Measurements from ENCODE around the gene ZNF488. TPM values are rescaled to one million over a fixed set of nuclear protein-coding genes. Genes with fewer than 3 reads are reported as not detected.

ZNF488 gene
- total RNA-seq, 2 experiments from 2014 or later = not detected

GRCh38 chr10:47362199-47362598 lies 21.9 kb downstream of the ZNF488 start:
- Mint-ChIP-seq H3K9me3 (no peaks in the 10 kb centered on the region), H3K36me3 (no peaks in the 10 kb centered on the region), H3K4me1 (no peaks in the 10 kb centered on the region), H3K27ac (no peak overlapping the region), H3K4me3 (no peak overlapping the region), H3K27me3 (peaks cover 4% of the 10 kb centered on the region)
- DNase-seq = no peak
- POLR2A ChIA-PET = no interaction called here
- no peak for ATAC-seq (ENCODE audit: low read depth)

DNA sequence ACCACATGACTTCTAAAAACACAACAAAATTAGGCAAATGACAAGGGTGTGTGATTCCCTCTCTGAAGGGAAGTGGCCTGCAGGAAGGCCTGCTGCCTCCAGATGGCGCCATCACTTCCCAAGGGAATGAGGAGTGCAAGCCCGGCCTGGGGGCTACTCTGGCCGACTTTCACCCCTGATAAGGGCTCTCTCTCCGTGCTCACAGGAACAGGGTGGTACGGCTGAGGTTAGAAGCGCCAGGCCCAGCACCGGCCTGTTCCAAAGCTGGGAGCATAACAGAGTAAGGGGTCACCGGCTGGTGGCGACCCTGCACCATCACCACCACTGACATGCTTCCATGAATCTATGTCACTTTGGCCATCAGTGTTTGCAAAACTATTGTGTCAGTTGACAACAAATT lies 22.8 kb downstream of the ZNF488 start:
- no peak for DNase-seq
- Mint-ChIP-seq H3K4me1 (no peaks in the 10 kb centered on the region), H3K36me3 (no peaks in the 10 kb centered on the region), H3K4me3 (no peak overlapping the region), H3K27me3 (peaks cover 4% of the 10 kb centered on the region), H3K9me3 (no peaks in the 10 kb centered on the region), H3K27ac (no peak overlapping the region)
- no peak for ATAC-seq (ENCODE audit: low read depth)
- POLR2A ChIA-PET = no interaction called here

GRCh38 chr10:47360419-47361040 lies 23.6 kb downstream of the ZNF488 start:
- DNase-seq (no peak), ATAC-seq (ENCODE audit: low read depth) (no peak)
- Mint-ChIP-seq H3K27me3 (peaks cover 4% of the 10 kb centered on the region), H3K4me1 (no peaks in the 10 kb centered on the region), H3K27ac (no peak overlapping the region), H3K9me3 (no peaks in the 10 kb centered on the region), H3K4me3 (no peak overlapping the region), H3K36me3 (no peaks in the 10 kb centered on the region)
- POLR2A ChIA-PET = no interaction called here

- no peak overlapping the region for H3K4me3 Mint-ChIP-seq
- no peak overlapping the region for H3K27ac Mint-ChIP-seq
- POLR2A ChIA-PET = no interaction called here
- H3K4me1 Mint-ChIP-seq = no peaks in the 10 kb centered on the region
- H3K27me3 Mint-ChIP-seq = peaks cover 2% of the 10 kb centered on the region
- H3K36me3 Mint-ChIP-seq = no peaks in the 10 kb centered on the region
- DNase-seq (no peak), ATAC-seq (ENCODE audit: low read depth) (no peak)
- no peaks in the 10 kb centered on the region for H3K9me3 Mint-ChIP-seq
Measured at GRCh38 chr10:47359626-47360418, 24.3 kb downstream of the ZNF488 start.

- no peak overlapping the region for H3K27ac Mint-ChIP-seq
- no peak for ATAC-seq (ENCODE audit: low read depth)
- no peaks in the 10 kb centered on the region for H3K36me3 Mint-ChIP-seq
- H3K4me1 Mint-ChIP-seq = no peaks in the 10 kb centered on the region
- no peak overlapping the region for H3K4me3 Mint-ChIP-seq
- peaks cover 2% of the 10 kb centered on the region for H3K27me3 Mint-ChIP-seq
- POLR2A ChIA-PET = no interaction called here
- H3K9me3 Mint-ChIP-seq = no peaks in the 10 kb centered on the region
- no peak for DNase-seq
Measured at GRCh38 chr10:47359101-47359500, 25.0 kb downstream of the ZNF488 start.

GRCh38 chr10:47358457-47358856 lies 25.6 kb downstream of the ZNF488 start:
- Mint-ChIP-seq H3K36me3 (no peaks in the 10 kb centered on the region), H3K27ac (no peak overlapping the region), H3K9me3 (no peaks in the 10 kb centered on the region), H3K4me3 (no peak overlapping the region), H3K4me1 (no peaks in the 10 kb centered on the region), H3K27me3 (peaks cover 2% of the 10 kb centered on the region)
- ATAC-seq (ENCODE audit: low read depth) (no peak), DNase-seq (no peak)
- POLR2A ChIA-PET = no interaction called here

- peaks cover 2% of the 10 kb centered on the region for H3K27me3 Mint-ChIP-seq
- no peak for DNase-seq
- no peaks in the 10 kb centered on the region for H3K36me3 Mint-ChIP-seq
- no peak overlapping the region for H3K4me3 Mint-ChIP-seq
- ATAC-seq (ENCODE audit: low read depth) = no peak
- POLR2A ChIA-PET = no interaction called here
- H3K27ac Mint-ChIP-seq = no peak overlapping the region
- no peaks in the 10 kb centered on the region for H3K9me3 Mint-ChIP-seq
- no peaks in the 10 kb centered on the region for H3K4me1 Mint-ChIP-seq
Measured at GRCh38 chr10:47357911-47358310, 26.2 kb downstream of the ZNF488 start.

GRCh38 chr10:47357131-47357582 lies 26.9 kb downstream of the ZNF488 start:
- no peaks in the 10 kb centered on the region for H3K4me1 Mint-ChIP-seq
- no peak for ATAC-seq (ENCODE audit: low read depth)
- H3K27ac Mint-ChIP-seq = no peak overlapping the region
- H3K27me3 Mint-ChIP-seq = peaks cover under 1% of the 10 kb centered on the region
- no peak overlapping the region for H3K4me3 Mint-ChIP-seq
- H3K36me3 Mint-ChIP-seq = no peaks in the 10 kb centered on the region
- no peaks in the 10 kb centered on the region for H3K9me3 Mint-ChIP-seq
- DNase-seq = no peak
- POLR2A ChIA-PET = no interaction called here

DNA sequence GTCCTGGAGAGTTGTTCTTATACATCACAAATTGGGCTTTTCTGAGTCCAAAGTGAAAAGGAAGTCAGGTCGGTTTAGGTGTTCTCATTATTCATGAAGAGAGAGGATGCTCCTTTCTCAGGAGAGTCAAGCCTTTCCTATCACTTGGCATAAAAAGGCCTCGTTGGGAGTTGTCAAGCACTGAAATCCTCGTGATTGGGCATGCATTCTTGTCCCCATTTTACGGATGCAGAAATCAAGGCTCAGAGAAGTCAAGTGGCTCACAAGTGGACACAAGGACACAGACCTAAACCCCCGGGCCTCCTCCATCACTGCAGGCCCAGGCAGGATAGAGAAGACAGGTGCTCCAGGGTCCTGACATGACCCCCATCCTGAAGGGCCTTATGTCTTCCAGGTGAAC lies 27.4 kb downstream of the ZNF488 start:
- Mint-ChIP-seq H3K4me3 (no peak overlapping the region), H3K4me1 (no peaks in the 10 kb centered on the region), H3K36me3 (no peaks in the 10 kb centered on the region), H3K9me3 (no peaks in the 10 kb centered on the region), H3K27ac (no peak overlapping the region), H3K27me3 (no peaks in the 10 kb centered on the region)
- POLR2A ChIA-PET = no interaction called here
- DNase-seq = no peak
- ATAC-seq (ENCODE audit: low read depth) = no peak

- Mint-ChIP-seq H3K27ac (no peak overlapping the region), H3K27me3 (no peaks in the 10 kb centered on the region), H3K4me1 (no peaks in the 10 kb centered on the region), H3K36me3 (no peaks in the 10 kb centered on the region), H3K9me3 (no peaks in the 10 kb centered on the region), H3K4me3 (no peak overlapping the region)
- DNase-seq = no peak
- POLR2A ChIA-PET = no interaction called here
- ATAC-seq (ENCODE audit: low read depth) = no peak
Measured at GRCh38 chr10:47354900-47355299, 29.2 kb downstream of the ZNF488 start.

GRCh38 chr10:47354165-47354564 lies 29.9 kb downstream of the ZNF488 start:
- H3K27ac Mint-ChIP-seq = no peak overlapping the region
- POLR2A ChIA-PET = no interaction called here
- no peak overlapping the region for H3K4me3 Mint-ChIP-seq
- DNase-seq (no peak), ATAC-seq (ENCODE audit: low read depth) (no peak)
- H3K36me3 Mint-ChIP-seq = no peaks in the 10 kb centered on the region
- no peaks in the 10 kb centered on the region for H3K9me3 Mint-ChIP-seq
- no peaks in the 10 kb centered on the region for H3K4me1 Mint-ChIP-seq
- no peaks in the 10 kb centered on the region for H3K27me3 Mint-ChIP-seq

DNA sequence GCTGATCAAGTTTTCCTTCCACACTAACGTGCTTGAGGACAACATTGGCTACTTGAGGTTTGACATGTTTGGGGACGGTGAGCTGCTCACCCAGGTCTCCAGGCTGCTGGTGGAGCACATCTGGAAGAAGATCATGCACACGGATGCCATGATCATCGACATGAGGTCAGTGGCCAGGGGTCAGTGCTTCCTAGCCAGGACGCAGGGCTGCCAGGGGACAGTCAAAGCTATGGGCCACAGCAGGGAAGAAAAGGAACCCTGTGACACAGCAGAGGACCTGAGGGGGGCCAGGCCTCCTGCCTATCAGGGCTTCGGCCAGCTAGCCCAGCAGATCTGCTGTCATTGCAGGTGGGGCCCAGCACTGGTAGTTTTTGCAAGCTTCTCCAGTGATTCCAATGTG lies 30.7 kb downstream of the ZNF488 start:
- no peak for ATAC-seq (ENCODE audit: low read depth)
- Mint-ChIP-seq H3K36me3 (no peaks in the 10 kb centered on the region), H3K27me3 (no peaks in the 10 kb centered on the region), H3K4me1 (no peaks in the 10 kb centered on the region), H3K27ac (no peak overlapping the region), H3K4me3 (no peak overlapping the region), H3K9me3 (no peaks in the 10 kb centered on the region)
- no peak for DNase-seq
- POLR2A ChIA-PET = no interaction called here

DNA sequence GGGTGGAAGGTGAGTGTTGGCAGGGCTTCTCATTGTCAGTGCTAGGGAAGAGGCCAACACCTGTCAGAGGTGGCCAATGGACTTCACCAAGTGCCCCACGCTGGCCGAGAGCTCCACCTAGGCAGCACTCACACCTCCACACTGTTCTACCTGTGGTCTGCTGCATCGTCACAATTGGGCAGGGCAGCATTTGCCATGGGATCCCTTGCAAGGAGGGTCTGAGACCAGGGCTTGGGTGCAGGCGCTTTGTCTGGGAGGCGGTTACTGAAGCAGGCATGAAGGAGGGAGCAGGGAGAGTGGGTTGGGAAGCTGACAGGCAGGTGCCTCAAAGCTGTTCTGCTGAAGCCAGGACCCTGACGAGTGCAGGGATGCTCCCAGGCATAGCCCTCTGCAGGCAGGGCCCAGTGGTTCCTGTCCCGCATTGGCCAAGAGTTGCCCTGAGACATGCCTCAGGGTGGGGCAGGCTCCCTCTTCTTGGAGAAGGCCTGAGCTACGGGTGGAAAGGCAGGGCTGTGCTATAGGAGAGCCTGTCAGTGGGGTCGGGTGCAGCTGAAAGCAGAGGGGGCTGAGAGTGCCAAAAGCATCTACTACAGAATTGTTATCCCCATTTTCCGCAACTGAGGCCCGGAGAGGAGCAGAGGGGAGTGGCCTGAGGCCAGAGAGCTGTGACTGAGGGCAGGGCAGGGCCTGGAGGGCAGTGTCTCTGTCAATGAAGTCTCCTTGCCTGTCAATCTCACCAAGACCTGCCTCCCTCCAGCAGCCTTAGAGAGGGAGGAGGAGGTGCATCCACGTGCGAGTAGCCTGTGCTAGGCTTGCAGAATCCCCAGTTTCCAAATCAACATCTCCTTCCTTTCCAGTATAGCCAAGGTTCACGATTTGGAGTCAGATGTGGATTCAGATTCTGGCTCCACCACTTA lies 31.9 kb downstream of the ZNF488 start:
- no peaks in the 10 kb centered on the region for H3K36me3 Mint-ChIP-seq
- no peak overlapping the region for H3K4me3 Mint-ChIP-seq
- ATAC-seq (ENCODE audit: low read depth) (no peak), DNase-seq (no peak)
- POLR2A ChIA-PET = no interaction called here
- no peak overlapping the region for H3K27ac Mint-ChIP-seq
- no peaks in the 10 kb centered on the region for H3K4me1 Mint-ChIP-seq
- no peaks in the 10 kb centered on the region for H3K27me3 Mint-ChIP-seq
- no peaks in the 10 kb centered on the region for H3K9me3 Mint-ChIP-seq

All from activated naive CD8-positive, alpha-beta T cell treated with anti-CD3 and anti-CD28 coated beads, Interleukin-2, amount 10 ng/mL, durations not matched to agents 7 days and 5 days (primary cell).